Endothelial cell of umbilical vein (primary cell): ENCODE results near the gene OTP. TPM values are rescaled to one million over a fixed set of nuclear protein-coding genes. Genes with fewer than 3 reads are reported as not detected.

Experiments
- BruUV-seq: library from RNA; stranded (reverse); fragments of 400-500 nt; replicated peaks from 2 replicates; lab custom pipeline; 2021; lab: Mats Ljungman, UMichigan
- CTCF ChIA-PET: fragments of 300-600, 350-600 bp; sonication (Branson Sonifier 250); formaldehyde crosslinking; loops from one replicate; lab custom pipeline; 2021; ENCODE audit warnings: antibody characterized with exemption, inconsistent platforms; lab: Charles Lee
- POLR2A ChIA-PET: fragments of 300-600, 350-600 bp; sonication (Branson Sonifier 250); formaldehyde crosslinking; loops from one replicate; lab custom pipeline; 2021; ENCODE audit warnings: antibody characterized with exemption, inconsistent platforms; lab: Charles Lee
- DNase-seq: peaks from one replicate; pipeline ENCODE4 v3.0.0-alpha.2; 2011; ENCODE audit warnings: low read depth, low spot score
- FAIRE-seq: peaks from 2 replicates; lab custom pipeline; 2011; peaks lifted over from hg19 to GRCh38; lab: Jason Lieb, UNC
- H2AFZ ChIP-seq: 2 replicates; pipeline ENCODE4 v1.6.0; 2012; ENCODE audit warnings: low read depth, low read length, control low read depth, inconsistent platforms
- H3K27ac ChIP-seq: 2 replicates; pipeline ENCODE4 v1.5.1; 2011; ENCODE audit warnings: low read depth, mild to moderate bottlenecking, control low read depth, low read length, moderate library complexity; ENCODE audit not compliant: insufficient read depth
- H3K27me3 ChIP-seq, 2 experiments: 2 replicates each; pipeline versions ENCODE4 v1.6.0 to v1.6.1; 2011; ENCODE audit warnings: low read length in 2 of 2, mixed read lengths in 1 of 2; ENCODE audit not compliant: control insufficient read depth in 2 of 2, insufficient read depth in 2 of 2
- H3K36me3 ChIP-seq, 2 experiments: 2 replicates in 1 of 2; 3 replicates in 1 of 2; pipeline ENCODE4 v1.5.1; 2011; ENCODE audit warnings: low read length in 2 of 2, mild to moderate bottlenecking in 1 of 2, moderate library complexity in 1 of 2; ENCODE audit not compliant: control insufficient read depth in 2 of 2, insufficient read depth in 2 of 2; ENCODE audit errors: extremely low read depth in 1 of 2
- H3K4me1 ChIP-seq: 3 replicates; pipeline ENCODE4 v1.5.1; 2011; ENCODE audit warnings: mild to moderate bottlenecking, low read length; ENCODE audit not compliant: control insufficient read depth, insufficient read depth; ENCODE audit errors: extremely low read depth
- H3K4me2 ChIP-seq: 2 replicates; pipeline ENCODE4 v1.6.1; 2011; ENCODE audit warnings: low read length, control low read depth, mixed read lengths; ENCODE audit not compliant: insufficient read depth
- H3K4me3 ChIP-seq, 3 experiments: fragments of 200-600 bp in 1 of 3; sonication (generic), shearing (Covaris generic) in 1 of 3; replicated peaks in 1 of 3; 2 replicates each; pipeline ENCODE4 v1.5.1; 2011 to 2016; ENCODE audit warnings: control low read depth in 3 of 3, low read length in 3 of 3, mild to moderate bottlenecking in 2 of 3, inconsistent platforms in 1 of 3, low read depth in 1 of 3, moderate library complexity in 1 of 3; ENCODE audit not compliant: insufficient read depth in 1 of 3
- H3K79me2 ChIP-seq: 2 replicates; pipeline ENCODE4 v1.6.0; 2012; ENCODE audit warnings: low read length, inconsistent platforms; ENCODE audit not compliant: control insufficient read depth, insufficient read depth
- H3K9ac ChIP-seq: replicated peaks from 2 replicates; pipeline ENCODE3; 2011; ENCODE audit warnings: low read length, control low read depth; ENCODE audit not compliant: insufficient read depth; ENCODE audit errors: extremely low read depth
- H3K9me1 ChIP-seq: replicated peaks from 3 replicates; pipeline ENCODE4 v1.6.0; 2011; ENCODE audit warnings: mild to moderate bottlenecking, low read length; ENCODE audit not compliant: control insufficient read depth, insufficient read depth; ENCODE audit errors: extremely low read depth
- H3K9me3 ChIP-seq: replicated peaks from 2 replicates; pipeline ENCODE4 v1.5.1; 2012; ENCODE audit warnings: low read length, inconsistent platforms; ENCODE audit not compliant: control insufficient read depth, insufficient read depth
- H4K20me1 ChIP-seq: replicated peaks from 2 replicates; pipeline ENCODE3; 2011; ENCODE audit warnings: mild to moderate bottlenecking, low read length; ENCODE audit not compliant: control insufficient read depth, insufficient read depth; ENCODE audit errors: extremely low read depth
- CTCF ChIP-seq, 2 donors: IDR thresholded peaks; 1 replicate in 1 of 2; 2 replicates in 1 of 2; pipeline ENCODE4 v1.5.1; 2011; ENCODE audit warnings: low read length in 2 of 2, mild to moderate bottlenecking in 2 of 2, moderate library complexity in 2 of 2, control low read depth in 1 of 2, inconsistent platforms in 1 of 2, low read depth in 1 of 2; ENCODE audit not compliant: insufficient read depth in 1 of 2; ENCODE audit errors: extremely low read depth in 1 of 2
- EZH2 ChIP-seq: IDR thresholded peaks from 2 replicates; pipeline ENCODE4 v1.6.1; 2012; ENCODE audit warnings: borderline replicate concordance, low read depth, mild to moderate bottlenecking, moderate library complexity, low read length, inconsistent platforms; ENCODE audit not compliant: severe bottlenecking
- JUN ChIP-seq: IDR thresholded peaks from 2 replicates; pipeline ENCODE4 v1.6.1; 2011; ENCODE audit warnings: borderline replicate concordance, low read depth; ENCODE audit not compliant: insufficient read length, insufficient read depth
- MAX ChIP-seq: IDR thresholded peaks from 2 replicates; pipeline ENCODE4 v1.6.1; 2011; ENCODE audit not compliant: insufficient read depth, insufficient read length
- dilution Hi-C: fragments of 300-500 bp; cut with MboI; formaldehyde crosslinking; loops from one replicate; pipeline ENCODE4 v1.15.0; 2019; ENCODE audit warnings: low sequenced_read_pairs; ENCODE audit not compliant: extremely low pct_ligation_motif_present
- intact Hi-C: fragments of 100-400 bp; cut with micrococcal nuclease; formaldehyde crosslinking; loops from one replicate; pipeline ENCODE4 v1.10.0; 2022
- polyA plus RNA-seq, 4 experiments: library from polyadenylated mRNA; depleted of rRNA in 3 of 4; stranded (reverse) in 3 of 4; unstranded in 1 of 4; fragments of >200 nt; gene quantifications; 2 replicates each; pipeline versions ENCODE4 v1.2.1 to v1.2.3, GENCODE V29; 2011 to 2012; ENCODE audit warnings: missing spikeins in 1 of 4
- total RNA-seq: library from RNA; stranded (reverse); gene quantifications from 2 replicates; pipeline ENCODE4 v1.2.3, GENCODE V29; 2021

Gene OTP
- total and polyA plus RNA-seq, 2 donors (not counting 3 experiments of a cell fraction or from before 2014, with no cell fraction given) = not detected

GRCh38 chr5:77645995-77646639 lies 7.6 kb upstream of the OTP start:
- no peak overlapping the region for H3K4me2 ChIP-seq
- no peak overlapping the region for H3K9ac ChIP-seq
- no peaks in the 10 kb centered on the region for H3K36me3 ChIP-seq
- POLR2A ChIA-PET = no interaction called here
- no peak overlapping the region for H3K4me3 ChIP-seq
- DNase-seq = no peak
- no peak for FAIRE-seq
- no peak for TF ChIP-seq JUN
- peak; percentile 15 for TF ChIP-seq EZH2
- H4K20me1 ChIP-seq = peaks cover 2% of the 10 kb centered on the region
- CTCF ChIA-PET = interaction anchor here (0.9 to 2.4 kb wide), 11 partner anchors 9 to 654 kb away, joined by 3 to 8 read pairs (median 4); no protein-coding TSS in a partner anchor
- no peaks in the 10 kb centered on the region for H3K9me1 ChIP-seq
- no peak overlapping the region for H3K27ac ChIP-seq
- H3K4me1 ChIP-seq = peaks cover 5% of the 10 kb centered on the region
- no peaks in the 10 kb centered on the region for H3K79me2 ChIP-seq
- no TSS peak for BruUV-seq
- peaks cover 65 to 92% of the 10 kb centered on the region in 2 experiments for H3K27me3 ChIP-seq
- H3K9me3 ChIP-seq = no peaks in the 10 kb centered on the region
- no peak overlapping the region for H2AFZ ChIP-seq
- dilution Hi-C loops (no loop called here), intact Hi-C loops (loop anchor here (1.0 to 10.0 kb wide), 6 partner anchors 15 to 649 kb away; partner anchors contain the start of genes AP3B1 and TBCA)

GRCh38 chr5:77645158-77645994 lies 6.9 kb upstream of the OTP start:
- H2AFZ ChIP-seq = peak overlapping the region; percentile 63
- peak overlapping the region; percentile 53 for H3K4me2 ChIP-seq
- H3K9me1 ChIP-seq = no peaks in the 10 kb centered on the region
- H3K4me1 ChIP-seq = peaks cover 5% of the 10 kb centered on the region
- ChIA-PET CTCF (interaction anchor here (0.9 to 2.4 kb wide), 10 partner anchors 8 to 655 kb away, joined by 3 to 8 read pairs (median 4); no protein-coding TSS in a partner anchor), POLR2A (no interaction called here)
- no peaks in the 10 kb centered on the region for H3K9me3 ChIP-seq
- H3K27me3 ChIP-seq = peaks cover 69 to 94% of the 10 kb centered on the region in 2 experiments
- H3K27ac ChIP-seq = no peak overlapping the region
- no peaks in the 10 kb centered on the region for H3K36me3 ChIP-seq
- peaks cover 2% of the 10 kb centered on the region for H4K20me1 ChIP-seq
- dilution Hi-C loops = no loop called here
- peak; percentile 51 to 63 for TF ChIP-seq CTCF (IDR thresholded peaks at IDR 0.05; ENCODE audit: extremely low read depth in 1 of 2, insufficient read depth in 1 of 2, low read depth in 1 of 2, low read length in 2 of 2)
- no peak for TF ChIP-seq MAX
- H3K9ac ChIP-seq = no peak overlapping the region
- H3K79me2 ChIP-seq = no peaks in the 10 kb centered on the region
- no TSS peak for BruUV-seq
- no peak for FAIRE-seq
- no peak overlapping the region for H3K4me3 ChIP-seq
- DNase-seq = no peak
- intact Hi-C loops = loop anchor here (1.0 to 10.0 kb wide), 6 partner anchors 15 to 649 kb away; partner anchors contain the start of genes AP3B1 and TBCA
